H9 (cell line): ENCODE results near the gene ARHGAP12. TPM values are rescaled to one million over a fixed set of nuclear protein-coding genes. Genes with fewer than 3 reads are reported as not detected.
A peak's percentile ranks its signal among the peaks of the same experiment; 100 is the strongest.

Experiments used
- DNase-seq: peaks from one replicate; pipeline ENCODE4 v3.0.0-alpha.2; 2017
- H2AFZ ChIP-seq: one replicate; pipeline ENCODE4 v1.6.1; 2013; ENCODE audit warnings: mild to moderate bottlenecking, low read length, control low read depth, moderate library complexity
- H2AK5ac ChIP-seq: 2 replicates; pipeline ENCODE4 v1.6.1; 2013; ENCODE audit warnings: low read length, control low read depth, mixed read lengths; ENCODE audit not compliant: insufficient read length
- H2BK120ac ChIP-seq: one replicate; pipeline ENCODE4 v1.6.1; 2013; ENCODE audit warnings: low read depth, mild to moderate bottlenecking, low read length, control low read depth, inconsistent platforms; ENCODE audit not compliant: poor library complexity, severe bottlenecking
- H2BK12ac ChIP-seq: 2 replicates; pipeline ENCODE4 v1.6.1; 2013; ENCODE audit warnings: low read length, control low read depth, mixed read lengths, low read depth; ENCODE audit not compliant: insufficient read length
- H2BK15ac ChIP-seq: 2 replicates; pipeline ENCODE4 v1.6.1; 2013; ENCODE audit warnings: low read depth, low read length, control low read depth
- H2BK20ac ChIP-seq: one replicate; pipeline ENCODE4 v1.6.1; 2013; ENCODE audit warnings: low read depth, mild to moderate bottlenecking, low read length, control low read depth, inconsistent platforms; ENCODE audit not compliant: poor library complexity, severe bottlenecking
- H2BK5ac ChIP-seq: 2 replicates; pipeline ENCODE4 v1.6.1; 2013; ENCODE audit warnings: low read length, control low read depth, mixed read lengths; ENCODE audit not compliant: insufficient read length
- H3K14ac ChIP-seq: 2 replicates; pipeline ENCODE4 v1.6.1; 2013; ENCODE audit warnings: low read length, control low read depth; ENCODE audit not compliant: insufficient read depth
- H3K18ac ChIP-seq: 2 replicates; pipeline ENCODE4 v1.6.1; 2013; ENCODE audit warnings: low read depth, mild to moderate bottlenecking, mixed read lengths, low read length, control low read depth; ENCODE audit not compliant: insufficient read length
- H3K23ac ChIP-seq: 2 replicates; pipeline ENCODE4 v1.6.1; 2013; ENCODE audit warnings: low read length, control low read depth, mixed read lengths, low read depth; ENCODE audit not compliant: insufficient read length
- H3K23me2 ChIP-seq: 2 replicates; pipeline ENCODE4 v1.6.1; 2013; ENCODE audit warnings: low read depth, mild to moderate bottlenecking, mixed read lengths, low read length, control low read depth; ENCODE audit not compliant: insufficient read length, poor library complexity, severe bottlenecking
- H3K27ac ChIP-seq: 2 replicates; pipeline ENCODE4 v1.5.1; 2013; ENCODE audit warnings: low read length, control low read depth, mixed read lengths, low read depth; ENCODE audit not compliant: insufficient read length
- H3K27me3 ChIP-seq: 2 replicates; pipeline ENCODE4 v1.6.1; 2013; ENCODE audit warnings: low read length, control low read depth, inconsistent platforms; ENCODE audit not compliant: insufficient read depth
- H3K4ac ChIP-seq: 2 replicates; pipeline ENCODE4 v1.6.1; 2013; ENCODE audit warnings: low read depth, mild to moderate bottlenecking, control low read depth, inconsistent platforms, low read length, moderate library complexity
- H3K4me1 ChIP-seq: 2 replicates; pipeline ENCODE4 v1.6.1; 2013; ENCODE audit warnings: low read length, control low read depth, inconsistent platforms; ENCODE audit not compliant: insufficient read depth
- H3K4me2 ChIP-seq: 2 replicates; pipeline ENCODE4 v1.6.1; 2013; ENCODE audit warnings: low read length, control low read depth, mixed read lengths; ENCODE audit not compliant: insufficient read length, insufficient read depth
- H3K56ac ChIP-seq: 2 replicates; pipeline ENCODE4 v1.6.1; 2013; ENCODE audit warnings: low read depth, mild to moderate bottlenecking, mixed read lengths, low read length, control low read depth; ENCODE audit not compliant: insufficient read length
- H3K79me1 ChIP-seq: 2 replicates; pipeline ENCODE4 v1.6.1; 2013; ENCODE audit warnings: low read depth, mild to moderate bottlenecking, moderate library complexity, low read length, control low read depth, inconsistent platforms; ENCODE audit not compliant: insufficient read depth, poor library complexity, severe bottlenecking
- H3K79me2 ChIP-seq: 2 replicates; pipeline ENCODE4 v1.6.1; 2013; ENCODE audit warnings: low read length, control low read depth, inconsistent platforms; ENCODE audit not compliant: insufficient read depth
- H3K9ac ChIP-seq: 2 replicates; pipeline ENCODE4 v1.6.1; 2013; ENCODE audit warnings: low read length, control low read depth, mixed read lengths; ENCODE audit not compliant: insufficient read length; ENCODE audit errors: extremely low read depth
- H3K9me3 ChIP-seq: one replicate; pipeline ENCODE4 v1.6.1; 2013; ENCODE audit warnings: low read depth, low read length, inconsistent platforms; ENCODE audit not compliant: control insufficient read depth
- H3T11ph ChIP-seq: one replicate; pipeline ENCODE4 v1.6.1; 2013; ENCODE audit warnings: mild to moderate bottlenecking, low read length, control low read depth, inconsistent platforms
- H4K20me1 ChIP-seq: one replicate; pipeline ENCODE4 v1.6.1; 2013; ENCODE audit not compliant: control insufficient read depth, insufficient read length, insufficient read depth
- H4K5ac ChIP-seq: 2 replicates; pipeline ENCODE4 v1.6.1; 2013; ENCODE audit warnings: low read depth, mild to moderate bottlenecking, mixed read lengths, low read length, control low read depth; ENCODE audit not compliant: insufficient read length
- H4K8ac ChIP-seq: replicated peaks from 2 replicates; pipeline ENCODE4 v1.6.1; 2013; ENCODE audit warnings: low read length, control low read depth, mixed read lengths, low read depth; ENCODE audit not compliant: insufficient read length
- H4K91ac ChIP-seq: 2 replicates; pipeline ENCODE4 v1.6.1; 2013; ENCODE audit warnings: low read depth, mild to moderate bottlenecking, moderate library complexity, mixed read lengths, low read length, control low read depth; ENCODE audit not compliant: insufficient read length
- H3K27ac Mint-ChIP-seq, 3 experiments: 2 replicates in 2 of 3; 3 replicates in 1 of 3; pipeline ENCODE4 v1.8.0; 2020 to 2021; ENCODE audit warnings: mixed read lengths in 3 of 3, mild to moderate bottlenecking in 1 of 3, moderate library complexity in 1 of 3
- H3K27me3 Mint-ChIP-seq: 2 replicates; pipeline ENCODE4 v1.8.0; 2021; ENCODE audit warnings: low read depth, mild to moderate bottlenecking, moderate library complexity, mixed read lengths
- H3K36me3 Mint-ChIP-seq, 3 experiments: 2 replicates in 2 of 3; 3 replicates in 1 of 3; pipeline ENCODE4 v1.8.0; 2020 to 2021; ENCODE audit warnings: low read depth in 3 of 3, mixed read lengths in 3 of 3; ENCODE audit not compliant: insufficient read depth in 1 of 3
- H3K4me1 Mint-ChIP-seq, 2 experiments: 2 replicates each; pipeline ENCODE4 v1.8.0; 2020; ENCODE audit warnings: mixed read lengths in 2 of 2
- H3K4me3 Mint-ChIP-seq, 2 experiments: 2 replicates in 1 of 2; 3 replicates in 1 of 2; pipeline ENCODE4 v1.8.0; 2020 to 2021; ENCODE audit warnings: mild to moderate bottlenecking in 2 of 2, mixed read lengths in 2 of 2, moderate library complexity in 1 of 2
- H3K9me3 Mint-ChIP-seq, 2 experiments: 2 replicates in 1 of 2; 3 replicates in 1 of 2; pipeline ENCODE4 v1.8.0; 2020; ENCODE audit warnings: mild to moderate bottlenecking in 2 of 2, mixed read lengths in 2 of 2, moderate library complexity in 1 of 2
- CTCF ChIP-seq: fragments of 200-600 bp; sonication (generic); conservative IDR thresholded peaks from 3 replicates; pipeline ENCODE4 v1.8.0; 2021; ENCODE audit warnings: antibody characterized with exemption, mild to moderate bottlenecking
- WGBS: extraction: QIAGEN DNeasy Blood & Tissue Kit; methylation state at CpG from one replicate; pipeline ENCODE4 v1.1.7; 2013; ENCODE audit warnings: missing lambda C conversion rate, low lambda C conversion rate, mixed read lengths; ENCODE audit not compliant: insufficient read length; ENCODE audit errors: extremely low coverage; 5-methylcytosine and 5-hydroxymethylcytosine counted together
- total RNA-seq: library from RNA; stranded (reverse); gene quantifications from 2 replicates; pipeline ENCODE4 v1.2.1, GENCODE V29; 2021

Gene ARHGAP12
- total RNA-seq, 1 experiment from 2014 or later, result 34.3 TPM

- H3K27ac Mint-ChIP-seq, result peak overlapping the region; percentile 23 to 49 (median 35); a peak in 3 of 7 replicates
- Histone ChIP-seq H2BK120ac (no peak overlapping the region), H3K79me1 (peaks cover 10% of the 10 kb centered on the region), H3K56ac (no peak overlapping the region), H3K27me3 (no peaks in the 10 kb centered on the region), H2BK5ac (no peak overlapping the region), H3K4me2 (no peak overlapping the region), H3K23me2 (no peaks in the 10 kb centered on the region), H3K18ac (no peak overlapping the region), H4K20me1 (no peaks in the 10 kb centered on the region), H4K91ac (no peak overlapping the region), H4K5ac (no peak overlapping the region), H2BK15ac (no peak overlapping the region), H3K14ac (no peak overlapping the region), H3K27ac (no peak overlapping the region), H3K23ac (no peak overlapping the region), H2AFZ (no peak overlapping the region), H2BK20ac (no peak overlapping the region), H3K4ac (no peak overlapping the region), H3K9ac (no peak overlapping the region), H3K4me1 (peaks cover 2% of the 10 kb centered on the region; the same call in 1 of the 2 replicates), H3K9me3 (no peaks in the 10 kb centered on the region), H3T11ph (no peak overlapping the region), H2AK5ac (no peak overlapping the region), H4K8ac (no peak overlapping the region), H3K79me2 (peaks cover 29% of the 10 kb centered on the region; the same call in 1 of the 2 replicates), H2BK12ac (no peak overlapping the region)
- TF ChIP-seq CTCF, result no peak
- WGBS, result no CpG with 5 or more reads among the region's 10 CpGs
- DNase-seq, result no peak
- no peak overlapping the region for H3K4me3 Mint-ChIP-seq
- peaks cover 9 to 11% (median 10%) of the 10 kb centered on the region in 3 experiments; a peak in 5 of 7 replicates for H3K36me3 Mint-ChIP-seq
- peaks cover 22 to 29% of the 10 kb centered on the region in 2 experiments for H3K4me1 Mint-ChIP-seq
- H3K27me3 Mint-ChIP-seq, result no peaks in the 10 kb centered on the region
- no peaks in the 10 kb centered on the region for H3K9me3 Mint-ChIP-seq
Observed at GRCh38 chr10:31912898-31913850, 15.5 kb downstream of the ARHGAP12 start.
